LNCaP clone FGC (cell line): Measurements from ENCODE around the gene SETX.

ENCODE experiments used
- DNase-seq: peaks from one replicate; pipeline ENCODE4 v3.0.0-alpha.2; 2011; ENCODE audit warnings: low read depth
- H3K4me3 ChIP-seq: 2 replicates; pipeline ENCODE4 v1.5.1; 2011; ENCODE audit warnings: mild to moderate bottlenecking, low read depth, low read length, control low read depth
- CTCF ChIP-seq: IDR thresholded peaks from 2 replicates; pipeline ENCODE4 v1.5.1; 2012; ENCODE audit warnings: mild to moderate bottlenecking; ENCODE audit not compliant: control insufficient read depth, insufficient read depth; ENCODE audit errors: extremely low read depth

SETX gene

GRCh38 chr9:132221941-132222340, 132.8 kb downstream of the SETX start:
- TF ChIP-seq CTCF, result no peak
- DNase-seq, result no peak
- no peak overlapping the region for H3K4me3 ChIP-seq

- no peak for TF ChIP-seq CTCF
- no peak overlapping the region for H3K4me3 ChIP-seq
- DNase-seq, result no peak
These were observed 136.6 kb downstream of the SETX start for GRCh38 chr9:132218208-132218607.

GRCh38 chr9:132216861-132217619, 137.7 kb downstream of the SETX start:
- TF ChIP-seq CTCF, result no peak
- no peak for DNase-seq
- H3K4me3 ChIP-seq, result no peak overlapping the region

- H3K4me3 ChIP-seq, result no peak overlapping the region
- no peak for DNase-seq
- TF ChIP-seq CTCF, result no peak
These were observed 140.7 kb downstream of the SETX start for GRCh38 chr9:132214027-132214622.

GRCh38 chr9:132211570-132211969, 143.2 kb downstream of the SETX start:
- no peak for TF ChIP-seq CTCF
- no peak overlapping the region for H3K4me3 ChIP-seq
- no peak for DNase-seq
